Measurements from ENCODE around the gene FZD4. TPM values are rescaled to one million over a fixed set of nuclear protein-coding genes. Genes with fewer than 3 reads are reported as not detected.
A peak's percentile ranks its signal among the peaks of the same experiment; 100 is the strongest.

Gene FZD4
- total RNA-seq, 1 experiment from 2014 or later, result 7.7 TPM

DNA sequence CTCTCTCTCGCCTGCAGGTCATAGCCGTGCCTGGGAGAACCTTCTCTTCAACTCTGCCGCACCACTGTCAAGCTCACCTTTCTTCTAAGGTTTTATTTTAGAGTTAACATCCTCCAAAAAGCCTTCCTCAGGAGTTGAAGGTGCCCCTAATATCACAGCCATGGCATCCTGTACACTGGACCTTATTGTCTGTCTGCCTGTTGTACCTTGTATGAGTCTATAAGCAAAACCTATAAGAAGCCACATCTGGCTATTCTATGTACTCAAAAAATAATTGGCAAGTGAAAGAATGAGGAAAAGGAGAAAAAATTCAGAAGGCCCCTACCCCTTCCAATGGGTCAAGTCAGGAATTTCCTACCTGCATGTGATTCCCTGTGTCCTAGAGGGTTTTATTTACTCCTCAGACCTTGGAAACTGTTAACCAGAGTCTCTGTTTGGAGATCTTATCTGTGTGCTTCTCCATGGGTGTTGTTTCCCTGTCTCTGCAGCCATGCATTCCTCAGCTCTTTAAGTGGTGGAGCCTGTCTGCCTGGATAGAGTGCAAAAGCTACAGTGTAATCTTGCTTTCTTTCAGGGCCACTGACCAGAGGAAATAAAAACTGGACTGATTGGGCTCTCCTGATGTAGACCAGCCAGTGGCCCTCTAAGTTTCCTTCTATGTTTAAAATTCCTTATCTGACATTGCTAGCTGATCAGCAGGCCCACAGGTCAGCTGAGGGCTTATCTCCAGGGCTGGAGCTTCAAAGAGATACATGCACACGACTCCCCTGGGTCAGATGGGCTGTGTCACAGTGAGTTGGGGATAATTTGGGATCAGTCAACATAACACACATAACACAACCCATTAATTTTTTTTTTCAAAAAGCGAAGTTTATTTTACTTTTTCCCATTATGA, 44.9 kb upstream of the FZD4 start:
- POLR2A ChIA-PET, result interaction anchor here (0.6 kb wide), 1 partner anchor 71 kb away, joined by 5 read pairs; no protein-coding TSS in a partner anchor
- CTCF ChIA-PET, result interaction anchor here (0.9 to 1.6 kb wide), 3 partner anchors 20 to 98 kb away, joined by 3 to 5 read pairs (median 4); no protein-coding TSS in a partner anchor

DNA sequence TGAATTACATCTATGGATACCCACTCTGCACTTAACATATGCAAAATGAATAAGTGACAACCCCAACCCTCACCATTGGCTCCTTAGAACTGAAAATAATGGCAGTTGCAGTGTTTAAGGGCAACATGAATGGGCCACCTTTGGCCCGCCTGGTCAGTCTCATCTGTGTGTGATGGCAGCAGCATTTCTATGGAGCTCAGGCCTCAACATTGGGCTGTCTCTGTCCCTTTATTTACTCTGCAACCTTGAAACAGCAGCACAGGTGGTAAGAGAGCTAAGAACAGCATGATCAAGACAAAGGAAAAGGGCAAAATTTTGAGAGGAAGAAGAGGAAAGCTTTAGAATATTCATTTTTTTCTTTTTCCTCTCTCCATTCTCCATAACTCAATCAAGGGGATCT, 44.2 kb upstream of the FZD4 start:
- Mint-ChIP-seq H3K36me3 (no peaks in the 10 kb centered on the region), H3K9me3 (no peaks in the 10 kb centered on the region), H3K4me3 (no peak overlapping the region), H3K27ac (peak overlapping the region; percentile 51; the same call in 1 of the 2 replicates), H3K27me3 (ENCODE audit: low read depth) (no peaks in the 10 kb centered on the region), H3K4me1 (peaks cover 25% of the 10 kb centered on the region)
- DNase-seq (ENCODE audit: low spot score) (no peak), ATAC-seq (no peak)
- ChIA-PET CTCF (interaction anchor here (0.6 to 1.6 kb wide), 3 partner anchors 23 to 98 kb away, joined by 3 to 5 read pairs (median 4); no protein-coding TSS in a partner anchor), POLR2A (interaction anchor here (0.6 kb wide), 1 partner anchor 71 kb away, joined by 5 read pairs; no protein-coding TSS in a partner anchor)
- TF ChIP-seq, protein P1, sequence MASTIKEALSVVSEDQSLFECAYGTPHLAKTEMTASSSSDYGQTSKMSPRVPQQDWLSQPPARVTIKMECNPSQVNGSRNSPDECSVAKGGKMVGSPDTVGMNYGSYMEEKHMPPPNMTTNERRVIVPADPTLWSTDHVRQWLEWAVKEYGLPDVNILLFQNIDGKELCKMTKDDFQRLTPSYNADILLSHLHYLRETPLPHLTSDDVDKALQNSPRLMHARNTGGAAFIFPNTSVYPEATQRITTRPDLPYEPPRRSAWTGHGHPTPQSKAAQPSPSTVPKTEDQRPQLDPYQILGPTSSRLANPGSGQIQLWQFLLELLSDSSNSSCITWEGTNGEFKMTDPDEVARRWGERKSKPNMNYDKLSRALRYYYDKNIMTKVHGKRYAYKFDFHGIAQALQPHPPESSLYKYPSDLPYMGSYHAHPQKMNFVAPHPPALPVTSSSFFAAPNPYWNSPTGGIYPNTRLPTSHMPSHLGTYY (CRISPR knock-in tag; IDR thresholded peaks at IDR 0.05), result no peak
- TF ChIP-seq, protein P2, sequence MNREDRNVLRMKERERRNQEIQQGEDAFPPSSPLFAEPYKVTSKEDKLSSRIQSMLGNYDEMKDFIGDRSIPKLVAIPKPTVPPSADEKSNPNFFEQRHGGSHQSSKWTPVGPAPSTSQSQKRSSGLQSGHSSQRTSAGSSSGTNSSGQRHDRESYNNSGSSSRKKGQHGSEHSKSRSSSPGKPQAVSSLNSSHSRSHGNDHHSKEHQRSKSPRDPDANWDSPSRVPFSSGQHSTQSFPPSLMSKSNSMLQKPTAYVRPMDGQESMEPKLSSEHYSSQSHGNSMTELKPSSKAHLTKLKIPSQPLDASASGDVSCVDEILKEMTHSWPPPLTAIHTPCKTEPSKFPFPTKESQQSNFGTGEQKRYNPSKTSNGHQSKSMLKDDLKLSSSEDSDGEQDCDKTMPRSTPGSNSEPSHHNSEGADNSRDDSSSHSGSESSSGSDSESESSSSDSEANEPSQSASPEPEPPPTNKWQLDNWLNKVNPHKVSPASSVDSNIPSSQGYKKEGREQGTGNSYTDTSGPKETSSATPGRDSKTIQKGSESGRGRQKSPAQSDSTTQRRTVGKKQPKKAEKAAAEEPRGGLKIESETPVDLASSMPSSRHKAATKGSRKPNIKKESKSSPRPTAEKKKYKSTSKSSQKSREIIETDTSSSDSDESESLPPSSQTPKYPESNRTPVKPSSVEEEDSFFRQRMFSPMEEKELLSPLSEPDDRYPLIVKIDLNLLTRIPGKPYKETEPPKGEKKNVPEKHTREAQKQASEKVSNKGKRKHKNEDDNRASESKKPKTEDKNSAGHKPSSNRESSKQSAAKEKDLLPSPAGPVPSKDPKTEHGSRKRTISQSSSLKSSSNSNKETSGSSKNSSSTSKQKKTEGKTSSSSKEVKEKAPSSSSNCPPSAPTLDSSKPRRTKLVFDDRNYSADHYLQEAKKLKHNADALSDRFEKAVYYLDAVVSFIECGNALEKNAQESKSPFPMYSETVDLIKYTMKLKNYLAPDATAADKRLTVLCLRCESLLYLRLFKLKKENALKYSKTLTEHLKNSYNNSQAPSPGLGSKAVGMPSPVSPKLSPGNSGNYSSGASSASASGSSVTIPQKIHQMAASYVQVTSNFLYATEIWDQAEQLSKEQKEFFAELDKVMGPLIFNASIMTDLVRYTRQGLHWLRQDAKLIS (CRISPR knock-in tag; IDR thresholded peaks at IDR 0.05; ENCODE audit: borderline replicate concordance), result no peak
- TF ChIP-seq TCF7 (CRISPR knock-in tag; IDR thresholded peaks at IDR 0.05; ENCODE audit: low read depth) (no peak), TP53 (CRISPR knock-in tag; IDR thresholded peaks at IDR 0.05) (no peak), NFYB (CRISPR knock-in tag; conservative IDR thresholded peaks at IDR 0.05; ENCODE audit: low read depth) (no peak), PRRX2 (CRISPR knock-in tag; IDR thresholded peaks at IDR 0.05) (no peak), JUN (CRISPR knock-in tag; IDR thresholded peaks at IDR 0.05) (no peak), ETV6 (CRISPR knock-in tag; IDR thresholded peaks at IDR 0.05) (no peak)
- TF ChIP-seq, protein P3, sequence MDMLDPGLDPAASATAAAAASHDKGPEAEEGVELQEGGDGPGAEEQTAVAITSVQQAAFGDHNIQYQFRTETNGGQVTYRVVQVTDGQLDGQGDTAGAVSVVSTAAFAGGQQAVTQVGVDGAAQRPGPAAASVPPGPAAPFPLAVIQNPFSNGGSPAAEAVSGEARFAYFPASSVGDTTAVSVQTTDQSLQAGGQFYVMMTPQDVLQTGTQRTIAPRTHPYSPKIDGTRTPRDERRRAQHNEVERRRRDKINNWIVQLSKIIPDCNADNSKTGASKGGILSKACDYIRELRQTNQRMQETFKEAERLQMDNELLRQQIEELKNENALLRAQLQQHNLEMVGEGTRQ (CRISPR knock-in tag; IDR thresholded peaks at IDR 0.05), result no peak

More for the DNA sequence above, 44.9 kb upstream of the FZD4 start:
- Mint-ChIP-seq H3K4me1 (peaks cover 25% of the 10 kb centered on the region), H3K9me3 (no peaks in the 10 kb centered on the region), H3K27ac (peak overlapping the region; percentile 22), H3K4me3 (no peak overlapping the region), H3K27me3 (ENCODE audit: low read depth) (no peaks in the 10 kb centered on the region), H3K36me3 (no peaks in the 10 kb centered on the region)
- DNase-seq (ENCODE audit: low spot score) (no peak), ATAC-seq (peak; percentile 84)
- TF ChIP-seq, protein P4, sequence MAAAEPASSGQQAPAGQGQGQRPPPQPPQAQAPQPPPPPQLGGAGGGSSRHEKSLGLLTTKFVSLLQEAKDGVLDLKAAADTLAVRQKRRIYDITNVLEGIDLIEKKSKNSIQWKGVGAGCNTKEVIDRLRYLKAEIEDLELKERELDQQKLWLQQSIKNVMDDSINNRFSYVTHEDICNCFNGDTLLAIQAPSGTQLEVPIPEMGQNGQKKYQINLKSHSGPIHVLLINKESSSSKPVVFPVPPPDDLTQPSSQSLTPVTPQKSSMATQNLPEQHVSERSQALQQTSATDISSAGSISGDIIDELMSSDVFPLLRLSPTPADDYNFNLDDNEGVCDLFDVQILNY (CRISPR knock-in tag; IDR thresholded peaks at IDR 0.05), result no peak
- TF ChIP-seq, protein P5, sequence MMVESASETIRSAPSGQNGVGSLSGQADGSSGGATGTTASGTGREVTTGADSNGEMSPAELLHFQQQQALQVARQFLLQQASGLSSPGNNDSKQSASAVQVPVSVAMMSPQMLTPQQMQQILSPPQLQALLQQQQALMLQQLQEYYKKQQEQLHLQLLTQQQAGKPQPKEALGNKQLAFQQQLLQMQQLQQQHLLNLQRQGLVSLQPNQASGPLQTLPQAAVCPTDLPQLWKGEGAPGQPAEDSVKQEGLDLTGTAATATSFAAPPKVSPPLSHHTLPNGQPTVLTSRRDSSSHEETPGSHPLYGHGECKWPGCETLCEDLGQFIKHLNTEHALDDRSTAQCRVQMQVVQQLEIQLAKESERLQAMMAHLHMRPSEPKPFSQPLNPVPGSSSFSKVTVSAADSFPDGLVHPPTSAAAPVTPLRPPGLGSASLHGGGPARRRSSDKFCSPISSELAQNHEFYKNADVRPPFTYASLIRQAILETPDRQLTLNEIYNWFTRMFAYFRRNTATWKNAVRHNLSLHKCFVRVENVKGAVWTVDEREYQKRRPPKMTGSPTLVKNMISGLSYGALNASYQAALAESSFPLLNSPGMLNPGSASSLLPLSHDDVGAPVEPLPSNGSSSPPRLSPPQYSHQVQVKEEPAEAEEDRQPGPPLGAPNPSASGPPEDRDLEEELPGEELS (CRISPR knock-in tag; IDR thresholded peaks at IDR 0.05), result no peak
- TF ChIP-seq FOXK1 (CRISPR knock-in tag; IDR thresholded peaks at IDR 0.05) (no peak), ZNF232 (CRISPR knock-in tag; IDR thresholded peaks at IDR 0.05) (no peak), ESRRA (CRISPR knock-in tag; IDR thresholded peaks at IDR 0.05; ENCODE audit: borderline replicate concordance) (no peak), RELA (CRISPR knock-in tag; IDR thresholded peaks at IDR 0.05; ENCODE audit: borderline replicate concordance) (no peak), OVOL2 (CRISPR knock-in tag; IDR thresholded peaks at IDR 0.05; ENCODE audit: borderline replicate concordance) (no peak), SP1 (CRISPR knock-in tag; conservative IDR thresholded peaks at IDR 0.05) (no peak), NR2C2 (CRISPR knock-in tag; IDR thresholded peaks at IDR 0.05) (no peak), ZNF317 (CRISPR knock-in tag; IDR thresholded peaks at IDR 0.05; ENCODE audit: borderline replicate concordance, low read depth) (no peak)
- TF ChIP-seq, protein P6, sequence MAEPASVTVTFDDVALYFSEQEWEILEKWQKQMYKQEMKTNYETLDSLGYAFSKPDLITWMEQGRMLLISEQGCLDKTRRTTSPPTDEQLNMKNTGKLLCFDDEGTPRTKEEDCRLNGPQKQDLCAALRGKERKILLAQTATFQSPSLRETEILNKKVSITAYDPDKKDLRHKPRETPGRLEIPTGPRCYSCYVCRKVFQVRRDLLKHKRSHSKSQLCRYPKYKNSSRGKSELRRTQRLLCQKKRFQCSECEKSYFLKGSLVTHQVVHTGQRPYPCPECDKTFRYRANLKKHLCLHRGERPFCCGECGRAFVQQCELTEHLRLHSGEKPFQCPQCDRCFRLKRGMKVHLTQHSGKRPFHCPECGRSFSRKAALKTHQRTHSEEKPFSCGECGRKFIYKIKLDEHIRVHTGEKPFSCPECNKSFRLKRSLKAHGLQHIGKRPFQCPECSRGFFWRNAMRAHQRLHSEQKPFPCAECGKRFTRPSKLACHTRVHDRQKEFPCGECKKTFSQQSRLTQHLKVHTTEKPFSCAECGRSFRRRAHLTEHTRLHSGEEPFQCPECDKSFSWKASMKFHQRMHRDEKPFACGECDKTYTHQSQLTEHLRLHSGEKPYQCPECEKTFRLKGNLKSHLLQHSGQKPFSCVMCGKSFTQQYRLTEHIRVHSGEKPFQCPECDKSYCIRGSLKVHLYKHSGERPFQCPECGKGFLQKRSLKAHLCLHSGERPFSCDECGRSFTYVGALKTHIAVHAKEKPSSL (CRISPR knock-in tag; conservative IDR thresholded peaks at IDR 0.05), result no peak
- TF ChIP-seq, protein P7, sequence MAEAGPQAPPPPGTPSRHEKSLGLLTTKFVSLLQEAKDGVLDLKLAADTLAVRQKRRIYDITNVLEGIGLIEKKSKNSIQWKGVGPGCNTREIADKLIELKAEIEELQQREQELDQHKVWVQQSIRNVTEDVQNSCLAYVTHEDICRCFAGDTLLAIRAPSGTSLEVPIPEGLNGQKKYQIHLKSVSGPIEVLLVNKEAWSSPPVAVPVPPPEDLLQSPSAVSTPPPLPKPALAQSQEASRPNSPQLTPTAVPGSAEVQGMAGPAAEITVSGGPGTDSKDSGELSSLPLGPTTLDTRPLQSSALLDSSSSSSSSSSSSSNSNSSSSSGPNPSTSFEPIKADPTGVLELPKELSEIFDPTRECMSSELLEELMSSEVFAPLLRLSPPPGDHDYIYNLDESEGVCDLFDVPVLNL (CRISPR knock-in tag; IDR thresholded peaks at IDR 0.05; ENCODE audit: borderline replicate concordance, low read depth), result no peak
